Muscle layer of duodenum (tissue), 2 donors: ENCODE results near the gene TSPOAP1.

Source experiments
- H3K27ac ChIP-seq: one replicate; pipeline ENCODE4 v1.7.0; 2013; ENCODE audit warnings: mild to moderate bottlenecking, low read length
- H3K27me3 ChIP-seq: one replicate; pipeline ENCODE4 v1.7.0; 2013; ENCODE audit warnings: low read depth, mild to moderate bottlenecking, control low read depth, low read length
- H3K36me3 ChIP-seq, 2 donors: one replicate each; pipeline ENCODE4 v1.7.0; 2013; ENCODE audit warnings: low read length in 2 of 2, control low read depth in 1 of 2, mild to moderate bottlenecking in 1 of 2; ENCODE audit not compliant: insufficient read depth in 2 of 2, control insufficient read depth in 1 of 2
- H3K4me1 ChIP-seq, 2 donors: one replicate each; pipeline ENCODE4 v1.7.0; 2013; ENCODE audit warnings: low read length in 2 of 2, mild to moderate bottlenecking in 2 of 2, control low read depth in 1 of 2, moderate library complexity in 1 of 2; ENCODE audit not compliant: insufficient read depth in 2 of 2, control insufficient read depth in 1 of 2
- H3K4me3 ChIP-seq, 2 donors: one replicate each; pipeline ENCODE4 v1.7.0; 2013; ENCODE audit warnings: low read length in 2 of 2, low read depth in 1 of 2, mild to moderate bottlenecking in 1 of 2
- H3K9me3 ChIP-seq, 2 donors: one replicate each; pipeline ENCODE4 v1.7.0; 2013; ENCODE audit warnings: low read length in 2 of 2, control low read depth in 1 of 2, mild to moderate bottlenecking in 1 of 2; ENCODE audit not compliant: control insufficient read depth in 1 of 2
- donor health status: healthy.

TSPOAP1 gene

DNA sequence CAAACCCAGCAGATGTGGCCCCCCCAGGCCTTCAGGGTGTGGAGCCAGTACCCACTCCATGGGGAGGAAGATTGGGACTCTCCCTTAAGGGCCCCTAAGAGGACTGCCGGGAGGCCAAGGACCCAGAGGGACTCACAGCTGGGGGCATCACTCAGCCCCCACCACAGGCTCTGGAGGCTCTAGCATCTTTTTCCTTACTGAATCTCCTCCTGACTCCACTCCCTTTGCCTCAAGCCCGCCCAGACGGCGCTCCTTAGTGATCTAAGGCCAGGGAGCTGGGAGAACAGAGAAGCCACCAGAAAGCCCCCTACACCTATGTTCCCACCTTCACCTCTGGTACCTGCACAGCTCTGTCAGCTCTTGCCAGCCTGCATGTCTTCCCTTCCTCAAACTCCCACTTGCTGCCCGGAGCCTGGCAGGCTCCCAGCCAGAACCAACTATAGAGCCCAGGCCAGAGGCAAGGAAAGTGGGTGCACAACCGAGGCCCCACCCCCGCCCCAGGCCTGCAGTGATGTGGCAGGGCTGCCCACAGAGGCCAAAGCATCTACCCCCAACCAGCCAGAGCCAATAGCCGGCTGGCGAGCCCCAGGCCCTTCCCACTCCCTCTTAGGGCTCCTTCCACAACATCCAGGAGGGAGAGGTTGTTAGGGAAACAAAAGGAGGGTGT is 25.5 kb downstream of the TSPOAP1 start:
- Histone ChIP-seq H3K4me3 (no peak overlapping the region), H3K27me3 (no peaks in the 10 kb centered on the region), H3K9me3 (no peaks in the 10 kb centered on the region), H3K27ac (no peak overlapping the region), H3K4me1 (no peaks in the 10 kb centered on the region), H3K36me3 (no peaks in the 10 kb centered on the region)

DNA sequence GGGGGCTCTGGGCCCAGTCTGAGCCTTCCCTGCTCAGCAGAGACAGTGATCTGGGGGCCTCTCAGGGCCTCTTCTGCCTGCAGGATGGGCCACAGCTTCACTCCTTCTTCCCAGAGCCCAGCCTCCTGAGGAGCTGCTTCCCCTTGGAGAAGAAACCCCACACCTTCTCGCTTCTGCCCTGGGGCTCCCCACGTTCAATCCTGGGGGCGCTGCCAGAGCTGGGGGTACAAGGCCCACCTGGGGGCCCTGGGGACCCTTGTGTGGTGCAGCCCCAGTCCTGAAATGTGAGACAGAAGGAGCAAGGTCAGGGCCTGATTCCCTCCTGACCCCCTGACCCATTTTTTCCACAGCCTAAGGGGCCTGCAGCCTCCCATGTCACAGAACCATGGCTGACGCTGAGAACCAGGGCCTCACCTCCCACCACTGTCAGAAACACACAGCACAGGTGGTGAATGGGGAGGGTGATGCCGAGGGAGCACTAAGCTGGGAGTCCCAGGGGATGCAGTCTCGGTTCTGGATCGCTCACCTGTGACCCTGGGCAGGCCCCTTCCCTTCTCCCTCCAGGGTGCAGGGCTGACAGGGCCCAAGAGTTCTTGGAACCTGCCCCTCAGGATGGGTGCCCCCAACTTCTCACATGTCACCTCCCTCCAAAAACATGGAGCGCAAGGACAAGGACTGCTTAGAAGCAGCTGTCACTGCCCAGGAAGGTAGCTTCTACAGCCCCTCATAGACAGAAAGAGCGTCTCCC is 26.2 kb downstream of the TSPOAP1 start:
- Histone ChIP-seq H3K27me3 (no peaks in the 10 kb centered on the region), H3K36me3 (no peaks in the 10 kb centered on the region), H3K4me3 (no peak overlapping the region), H3K4me1 (no peaks in the 10 kb centered on the region), H3K27ac (no peak overlapping the region), H3K9me3 (no peaks in the 10 kb centered on the region)

DNA sequence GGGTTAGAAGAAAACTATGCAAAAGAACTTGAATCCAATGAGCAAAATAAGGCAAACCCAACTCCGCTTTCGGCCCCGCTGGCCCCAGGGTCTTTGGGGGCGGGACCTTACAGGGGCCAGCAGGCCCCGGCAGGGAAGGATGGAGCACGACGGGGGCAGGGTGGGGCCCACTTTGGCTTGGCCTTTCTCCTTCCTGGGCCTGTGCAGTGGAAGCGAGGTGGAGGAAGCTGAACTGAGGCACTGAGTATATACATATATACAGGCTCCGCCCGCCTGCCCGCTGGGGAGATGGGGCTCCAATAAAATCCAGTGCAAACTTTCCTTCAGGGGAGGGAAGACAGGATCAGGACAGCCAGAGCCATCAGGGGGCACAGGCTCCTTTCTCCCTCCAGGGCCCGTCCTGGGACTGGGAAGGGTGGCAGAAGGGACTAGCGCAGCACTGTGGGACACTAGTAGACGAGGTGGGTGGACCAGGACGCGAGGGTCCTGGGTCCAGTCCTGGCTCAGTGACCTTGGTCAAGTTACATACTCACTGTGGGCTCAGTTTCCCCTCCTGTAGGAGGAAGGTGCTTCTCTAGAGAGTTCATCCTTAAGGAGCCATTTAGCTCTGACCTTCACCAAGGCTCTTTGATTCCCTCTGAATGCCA is 27.0 kb downstream of the TSPOAP1 start:
- Histone ChIP-seq H3K27me3 (no peaks in the 10 kb centered on the region), H3K4me3 (no peak overlapping the region), H3K27ac (no peak overlapping the region), H3K4me1 (no peaks in the 10 kb centered on the region), H3K36me3 (no peaks in the 10 kb centered on the region), H3K9me3 (no peaks in the 10 kb centered on the region)

DNA sequence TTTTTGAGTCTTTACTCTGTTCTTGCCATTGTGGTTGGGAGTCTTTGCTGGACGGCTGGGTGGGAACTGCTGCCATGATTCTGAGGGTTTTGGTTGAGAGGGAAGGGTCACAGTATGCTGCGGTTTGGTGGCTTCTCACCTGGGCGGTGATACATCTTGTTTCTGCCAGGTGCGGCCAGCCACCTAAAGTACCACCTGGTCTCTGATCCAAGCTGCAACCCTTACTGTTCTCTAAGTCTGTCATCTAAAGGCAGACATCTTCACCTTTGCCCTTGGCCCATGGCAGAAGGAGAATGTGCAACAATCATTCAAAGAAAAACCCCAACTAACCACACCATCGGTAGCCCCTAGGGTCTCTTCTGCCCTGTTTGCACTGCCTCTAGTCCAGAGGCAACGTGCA is 28.3 kb downstream of the TSPOAP1 start:
- Histone ChIP-seq H3K9me3 (no peaks in the 10 kb centered on the region), H3K27ac (no peak overlapping the region), H3K27me3 (no peaks in the 10 kb centered on the region), H3K4me3 (no peak overlapping the region), H3K36me3 (no peaks in the 10 kb centered on the region), H3K4me1 (no peaks in the 10 kb centered on the region)

DNA sequence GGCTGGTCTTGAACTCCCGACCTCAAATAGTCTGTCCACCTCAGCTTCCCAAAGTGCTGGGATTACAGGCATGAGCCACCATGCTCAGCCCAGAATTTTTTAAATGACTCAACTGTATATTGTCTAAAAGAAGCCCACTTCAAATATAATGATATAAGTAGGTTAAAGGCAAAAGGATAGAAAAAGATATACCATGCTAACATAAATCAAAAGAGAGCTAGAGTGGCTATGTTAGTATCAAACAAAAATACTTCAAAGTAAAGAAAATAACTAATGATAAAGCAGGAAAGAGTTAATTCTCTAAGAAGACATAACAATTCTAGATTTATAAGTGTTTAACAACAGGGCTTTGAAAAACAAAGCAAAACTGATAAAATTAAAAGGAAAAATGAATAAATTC is 34.6 kb downstream of the TSPOAP1 start:
- H3K27ac ChIP-seq = no peak overlapping the region
- no peak overlapping the region for H3K4me3 ChIP-seq
- H3K9me3 ChIP-seq = no peaks in the 10 kb centered on the region
- no peaks in the 10 kb centered on the region for H3K4me1 ChIP-seq
- H3K27me3 ChIP-seq = no peaks in the 10 kb centered on the region
- H3K36me3 ChIP-seq = no peaks in the 10 kb centered on the region

DNA sequence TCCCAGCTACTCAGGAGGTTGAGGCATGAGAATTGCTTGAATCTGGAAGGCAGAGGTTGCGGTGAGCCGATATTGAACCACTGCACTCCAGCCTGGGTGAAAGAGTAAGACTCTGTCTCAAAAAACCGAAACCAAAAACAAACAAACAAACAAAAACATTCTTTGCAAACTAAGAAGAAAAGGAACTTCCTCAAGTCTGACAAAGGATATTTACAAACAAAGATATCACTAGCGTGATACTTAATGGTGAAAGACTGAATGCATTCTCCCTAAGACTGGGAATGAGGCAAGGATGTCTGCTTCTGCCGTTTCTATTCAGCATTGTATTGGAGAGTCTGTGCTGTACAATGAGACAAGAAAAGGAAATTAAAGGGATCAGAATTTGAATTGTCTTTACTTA is 37.3 kb downstream of the TSPOAP1 start:
- no peaks in the 10 kb centered on the region for H3K9me3 ChIP-seq
- no peaks in the 10 kb centered on the region for H3K27me3 ChIP-seq
- no peak overlapping the region for H3K4me3 ChIP-seq
- H3K36me3 ChIP-seq = no peaks in the 10 kb centered on the region
- no peak overlapping the region for H3K27ac ChIP-seq
- H3K4me1 ChIP-seq = no peaks in the 10 kb centered on the region

DNA sequence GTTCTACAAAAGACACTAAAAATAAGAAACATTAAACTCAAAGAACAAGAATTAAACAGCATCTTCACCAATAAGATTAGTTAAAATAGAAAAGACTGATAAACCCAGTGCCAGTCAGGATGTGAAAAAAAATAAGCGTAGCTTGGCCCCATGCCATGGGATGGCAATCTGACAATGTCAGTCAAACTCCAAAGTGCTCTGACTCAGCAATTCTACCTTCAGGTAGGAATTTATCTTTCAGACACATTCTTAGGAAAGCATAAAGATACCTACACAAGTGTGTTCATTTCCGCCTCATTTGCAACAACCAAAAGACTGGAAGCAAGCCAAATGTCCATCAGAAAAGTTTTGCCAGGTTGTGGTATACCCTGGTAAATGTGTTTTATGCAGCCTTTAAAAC is 38.7 kb downstream of the TSPOAP1 start:
- no peaks in the 10 kb centered on the region for H3K36me3 ChIP-seq

DNA sequence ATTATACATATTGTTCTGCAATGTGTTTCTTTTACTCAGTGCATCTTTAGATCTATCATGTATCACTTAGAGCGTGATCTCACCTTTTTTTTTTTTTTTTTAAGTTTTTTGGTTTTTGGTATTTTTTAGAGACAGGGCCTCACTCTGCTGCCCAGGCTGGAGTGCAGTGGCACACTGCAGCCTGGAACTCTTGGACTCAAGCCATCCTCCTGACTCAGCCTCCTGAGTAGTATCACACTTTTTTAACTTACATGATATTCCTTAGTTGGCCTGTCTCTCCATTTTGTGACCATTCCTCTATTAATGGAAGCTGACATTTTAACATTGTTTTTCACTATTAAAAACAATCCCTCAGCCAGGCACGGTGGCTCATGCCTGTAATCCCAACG is 43.2 kb downstream of the TSPOAP1 start:
- Histone ChIP-seq H3K27me3 (no peaks in the 10 kb centered on the region), H3K9me3 (no peaks in the 10 kb centered on the region), H3K4me1 (no peaks in the 10 kb centered on the region), H3K4me3 (no peak overlapping the region), H3K27ac (no peak overlapping the region), H3K36me3 (no peaks in the 10 kb centered on the region)

More for the DNA sequence above, 38.7 kb downstream of the TSPOAP1 start:
- no peak overlapping the region for H3K4me3 ChIP-seq
- H3K4me1 ChIP-seq = no peaks in the 10 kb centered on the region
- no peaks in the 10 kb centered on the region for H3K9me3 ChIP-seq
- no peaks in the 10 kb centered on the region for H3K27me3 ChIP-seq
- no peak overlapping the region for H3K27ac ChIP-seq

DNA sequence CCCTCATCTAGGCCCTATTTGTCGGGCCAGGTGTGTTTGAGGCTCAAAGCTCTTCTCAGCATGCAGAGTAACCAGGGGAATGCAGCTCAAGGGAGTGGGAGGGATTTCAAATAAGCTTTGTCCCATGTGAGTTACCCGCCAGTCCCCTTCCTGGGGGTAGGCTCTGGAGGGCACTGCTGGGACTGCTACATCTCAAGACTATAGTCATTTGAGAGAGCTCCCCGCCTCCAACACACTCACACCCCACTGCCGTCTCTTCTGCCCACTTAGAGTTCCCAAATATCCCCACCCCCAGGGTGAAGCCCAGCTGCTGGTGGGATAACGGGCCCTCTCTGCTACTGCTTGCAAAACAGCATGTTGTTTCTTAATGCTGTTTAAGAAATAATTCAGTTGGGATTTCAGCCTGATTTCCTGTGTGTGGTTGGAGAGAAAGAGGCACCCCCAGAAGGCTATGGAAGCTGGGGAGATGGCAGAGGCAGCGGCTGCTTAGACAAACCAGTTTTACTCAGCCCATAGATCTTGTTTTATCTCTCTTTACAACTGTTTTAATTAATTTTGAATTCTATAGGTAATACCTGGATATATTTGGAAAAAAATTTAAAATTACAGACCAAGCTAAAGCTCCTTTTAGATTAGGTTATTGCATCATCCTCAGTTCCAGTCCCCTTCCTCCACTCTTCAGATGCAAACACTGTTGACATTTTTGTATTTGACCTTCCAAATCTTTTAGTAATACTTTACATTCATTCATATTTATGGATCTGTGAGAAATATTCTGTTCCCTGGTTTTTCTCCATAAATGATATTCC is 43.8 kb downstream of the TSPOAP1 start:
- Histone ChIP-seq H3K4me3 (no peak overlapping the region), H3K4me1 (no peaks in the 10 kb centered on the region), H3K27ac (no peak overlapping the region), H3K36me3 (no peaks in the 10 kb centered on the region), H3K9me3 (no peaks in the 10 kb centered on the region), H3K27me3 (no peaks in the 10 kb centered on the region)

DNA sequence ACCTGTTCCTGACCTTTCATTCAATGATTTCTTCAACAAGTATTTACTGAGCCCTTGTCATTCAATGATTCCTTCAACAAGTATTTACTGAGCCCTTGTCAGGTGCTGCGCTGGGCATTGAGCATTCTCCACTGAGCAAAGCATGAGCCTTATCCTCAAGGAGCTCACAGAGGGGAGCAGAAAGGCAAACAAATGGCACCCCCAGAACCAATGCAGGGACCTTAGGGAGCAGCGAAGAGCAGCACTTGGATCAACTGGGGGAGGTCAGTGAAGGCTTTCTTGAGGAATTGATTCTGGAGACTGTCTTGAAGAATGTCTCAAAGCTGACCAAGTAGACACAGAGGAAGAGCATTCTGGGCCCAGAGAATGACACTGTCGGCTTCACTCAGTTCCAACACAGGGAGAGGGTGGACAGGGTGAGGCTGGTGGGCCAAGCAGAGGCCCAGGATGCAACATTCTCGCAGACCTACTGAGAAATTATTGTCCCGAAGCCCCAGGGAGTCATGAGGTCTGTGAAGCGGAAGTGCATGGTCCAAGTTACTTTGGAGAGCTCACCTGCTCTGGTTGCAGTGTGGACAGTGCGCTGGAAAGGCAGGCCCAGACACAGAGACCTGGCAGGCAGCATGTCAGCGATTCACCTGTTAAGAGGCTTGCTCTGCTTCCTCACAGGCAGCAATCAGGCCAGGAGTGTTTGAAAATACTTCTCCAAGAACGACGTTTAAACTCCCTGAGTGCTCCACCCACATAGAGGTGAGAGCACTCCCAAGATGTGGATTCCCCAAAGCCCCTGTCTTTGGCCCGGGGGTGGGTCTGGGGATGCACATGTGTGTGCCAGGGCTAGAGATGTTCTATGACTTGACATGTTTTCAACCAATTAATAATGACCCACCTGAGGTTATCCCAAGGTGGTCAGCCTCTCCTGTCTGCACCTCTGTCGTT is 44.7 kb downstream of the TSPOAP1 start:
- no peaks in the 10 kb centered on the region for H3K27me3 ChIP-seq
- H3K36me3 ChIP-seq = no peaks in the 10 kb centered on the region
- H3K4me1 ChIP-seq = peaks cover 0 to 3% of the 10 kb centered on the region in 2 donors
- H3K9me3 ChIP-seq = no peaks in the 10 kb centered on the region
- no peak overlapping the region for H3K27ac ChIP-seq
- H3K4me3 ChIP-seq = no peak overlapping the region
